K562 (cell line): Measurements from ENCODE around the gene ANKRD12. TPM values are rescaled to one million over a fixed set of nuclear protein-coding genes. Genes with fewer than 3 reads are reported as not detected.

Experiments used
- ATAC-seq: fragments of 200-7000 bp; cut with Tn5 transposase; 3 replicates; pipeline ENCODE4 v1.9.1; 2020; ENCODE audit warnings: moderate library complexity
- BruUV-seq: library from RNA; stranded (reverse); fragments of 400-500 nt; replicated peaks from 2 replicates; lab custom pipeline; 2021; lab: Mats Ljungman, UMichigan
- CTCF ChIA-PET: fragments of 300-600 bp; formaldehyde crosslinking; extraction: SDS; loops from one replicate; lab custom pipeline; 2021; ENCODE audit warnings: low intra/inter-chr PET ratio; lab: Yijun Ruan, JAX
- POLR2A ChIA-PET: fragments of 300-600, 350-650 bp; sonication (Branson Sonifier 250); formaldehyde crosslinking; extraction: SDS; loops from one replicate; lab custom pipeline; 2021; ENCODE audit warnings: antibody characterized with exemption, inconsistent platforms; lab: Yijun Ruan, JAX
- DNase-seq, 4 experiments: peaks; one replicate each; pipeline versions ENCODE4 v3.0.0 to v3.0.0-alpha.2; 2011 to 2018; ENCODE audit warnings: low spot score in 3 of 4, mixed read lengths in 3 of 4; ENCODE audit errors: extremely low read depth in 1 of 4
- FAIRE-seq: peaks from 2 replicates; lab custom pipeline; 2011; peaks lifted over from hg19 to GRCh38; lab: Jason Lieb, UNC
- H2AFZ ChIP-seq: 2 replicates; pipeline ENCODE4 v1.6.0; 2011; ENCODE audit warnings: low read depth, low read length, control low read depth, inconsistent platforms
- H3K27ac ChIP-seq: fragments of 200-600 bp; 3 replicates; pipeline ENCODE4 v1.8.0; 2011; ENCODE audit warnings: low read depth, mild to moderate bottlenecking, control low read depth, inconsistent platforms, low read length, moderate library complexity, mixed read lengths; ENCODE audit errors: extremely low read depth
- H3K27me3 ChIP-seq, 2 experiments: fragments of 300-600 bp in 1 of 2; 2 replicates in 1 of 2; 3 replicates in 1 of 2; pipeline versions ENCODE4 v1.6.0 to v1.8.0; 2011; ENCODE audit warnings: inconsistent platforms in 2 of 2, low read length in 2 of 2, mild to moderate bottlenecking in 1 of 2, mixed read lengths in 1 of 2, moderate library complexity in 1 of 2; ENCODE audit not compliant: control insufficient read depth in 2 of 2, insufficient read depth in 2 of 2
- H3K36me3 ChIP-seq: fragments of 300-600 bp; 3 replicates; pipeline ENCODE4 v1.8.0; 2011; ENCODE audit warnings: mild to moderate bottlenecking, low read length, inconsistent platforms; ENCODE audit not compliant: control insufficient read depth, insufficient read depth
- H3K4me1 ChIP-seq, 2 experiments: fragments of 200-600 bp in 1 of 2; replicated peaks in 1 of 2; 2 replicates in 1 of 2; 3 replicates in 1 of 2; pipeline versions ENCODE4 v1.5.1 to v1.8.0; 2011; ENCODE audit warnings: inconsistent platforms in 2 of 2, low read length in 2 of 2, mild to moderate bottlenecking in 1 of 2, mixed read lengths in 1 of 2, moderate library complexity in 1 of 2; ENCODE audit not compliant: control insufficient read depth in 2 of 2, insufficient read depth in 2 of 2
- H3K4me2 ChIP-seq: 2 replicates; pipeline ENCODE4 v1.6.1; 2011; ENCODE audit warnings: low read length, control low read depth, inconsistent platforms, mixed read lengths; ENCODE audit not compliant: insufficient read depth
- H3K4me3 ChIP-seq: fragments of 200-600 bp; sonication (generic), shearing (Covaris generic); 2 replicates; pipeline ENCODE4 v1.5.1; 2016; ENCODE audit warnings: control low read depth, inconsistent platforms
- H3K79me2 ChIP-seq: fragments of 200-600 bp; 3 replicates; pipeline ENCODE4 v1.8.0; 2011; ENCODE audit warnings: low read length, inconsistent platforms; ENCODE audit not compliant: control insufficient read depth, insufficient read depth
- H3K9ac ChIP-seq, 2 experiments: 2 replicates each; pipeline versions ENCODE4 v1.6.0 to v1.6.1; 2011; ENCODE audit warnings: low read depth in 2 of 2, low read length in 2 of 2, control low read depth in 1 of 2, inconsistent platforms in 1 of 2, mild to moderate bottlenecking in 1 of 2, mixed read lengths in 1 of 2; ENCODE audit not compliant: insufficient read depth in 1 of 2
- H3K9me1 ChIP-seq: one replicate; pipeline ENCODE4 v1.6.0; 2011; ENCODE audit warnings: inconsistent platforms, mild to moderate bottlenecking, low read length, moderate library complexity; ENCODE audit not compliant: control insufficient read depth, insufficient read depth
- H3K9me3 ChIP-seq: replicated peaks from 2 replicates; pipeline ENCODE4 v1.5.1; 2011; ENCODE audit warnings: low read depth, low read length, inconsistent platforms; ENCODE audit not compliant: control insufficient read depth, insufficient read depth
- H4K20me1 ChIP-seq: replicated peaks from 2 replicates; pipeline ENCODE4 v1.6.1; 2011; ENCODE audit warnings: low read length, inconsistent platforms, mixed read lengths; ENCODE audit not compliant: control insufficient read depth, insufficient read depth
- DLX4 ChIP-seq: fragments of 250-450 bp; sonication (Bioruptor Pico); IDR thresholded peaks from 2 replicates; pipeline ENCODE4 v1.6.1; 2021; ENCODE audit warnings: mild to moderate bottlenecking
- GATA2 ChIP-seq: sonication (generic); formaldehyde crosslinking; IDR thresholded peaks from 2 replicates; pipeline ENCODE4 v1.4.0; 2020; ENCODE audit warnings: mild to moderate bottlenecking, missing genetic modification reagents
- HMG20A ChIP-seq: fragments of 450-650 bp; formaldehyde crosslinking; conservative IDR thresholded peaks from 2 replicates; pipeline ENCODE4 v1.4.0; 2020; ENCODE audit warnings: mild to moderate bottlenecking, mixed read lengths
- MAFG ChIP-seq: fragments of 450-650 bp; conservative IDR thresholded peaks from 2 replicates; pipeline ENCODE4 v1.6.1; 2016; ENCODE audit warnings: missing genetic modification characterization, missing compliant biosample characterization
- RFX1 ChIP-seq: fragments of 450-650 bp; IDR thresholded peaks from 2 replicates; pipeline ENCODE4 v1.6.1; 2016; ENCODE audit warnings: mild to moderate bottlenecking, moderate library complexity
- SNIP1 ChIP-seq: fragments of 450-650 bp; IDR thresholded peaks from 2 replicates; pipeline ENCODE4 v1.7.1; 2017; ENCODE audit warnings: low read depth, mild to moderate bottlenecking
- SRSF7 ChIP-seq: fragments of 200-400 bp; formaldehyde crosslinking; optimal IDR thresholded peaks from 2 replicates; pipeline ENCODE3; 2017; ENCODE audit warnings: mild to moderate bottlenecking, low read depth, low read length
- SUPT5H ChIP-seq: fragments of 450-650 bp; IDR thresholded peaks from 2 replicates; pipeline ENCODE4 v1.6.1; 2016
- TCFL5 ChIP-seq: fragments of 250-450 bp; sonication (Bioruptor Pico); conservative IDR thresholded peaks from 2 replicates; pipeline ENCODE4 v1.6.1; 2021; ENCODE audit warnings: mild to moderate bottlenecking, moderate library complexity, matching md5 sums
- TOE1 ChIP-seq, 2 experiments: fragments of 450-650 bp in 1 of 2; sonication (generic) in 1 of 2; formaldehyde crosslinking in 1 of 2; IDR thresholded peaks; 2 replicates each; pipeline versions ENCODE4 v1.7.1 to v1.8.0; 2016 to 2022; ENCODE audit warnings: borderline replicate concordance in 2 of 2, mild to moderate bottlenecking in 2 of 2, antibody characterized with exemption in 1 of 2, inconsistent platforms in 1 of 2, low read depth in 1 of 2, missing genetic modification reagents in 1 of 2, moderate library complexity in 1 of 2
- ZNF12 ChIP-seq: sonication (generic); formaldehyde crosslinking; IDR thresholded peaks from 2 replicates; pipeline ENCODE4 v1.4.0; 2020; ENCODE audit warnings: mild to moderate bottlenecking, missing genetic modification reagents
- ZNF133 ChIP-seq: fragments of 250-450 bp; sonication (Bioruptor Pico); IDR thresholded peaks from 2 replicates; pipeline ENCODE4 v1.4.0; 2020; ENCODE audit warnings: mild to moderate bottlenecking
- ZNF224 ChIP-seq: sonication (generic); formaldehyde crosslinking; IDR thresholded peaks from 2 replicates; pipeline ENCODE4 v1.8.0; 2022; ENCODE audit warnings: mild to moderate bottlenecking, missing genetic modification reagents
- ZNF668 ChIP-seq: fragments of 250-450 bp; sonication (Bioruptor Pico); IDR thresholded peaks from 2 replicates; pipeline ENCODE4 v1.8.0; 2022; ENCODE audit warnings: mild to moderate bottlenecking, inconsistent platforms
- WGBS: fragments of 100-300 bp; shearing (Covaris generic); methylation state at CpG from one replicate; pipeline ENCODE4 v1.1.6; 2016; ENCODE audit warnings: low coverage, mixed read lengths; ENCODE audit not compliant: insufficient coverage; ENCODE audit errors: missing lambda C conversion rate; 5-methylcytosine and 5-hydroxymethylcytosine counted together
- in situ Hi-C: fragments of 300-500 bp; cut with MboI; formaldehyde crosslinking; loops from 4 replicates; pipeline ENCODE4 v1.15.0; 2018; ENCODE audit warnings: inconsistent platforms, mixed read lengths
- intact Hi-C: fragments of 100-400 bp; cut with micrococcal nuclease; formaldehyde crosslinking; loops from 2 replicates; pipeline ENCODE4 v1.14.2; 2022
- polyA plus RNA-seq, 8 experiments: library from polyadenylated mRNA; depleted of rRNA in 4 of 8; stranded (reverse) in 5 of 8; unstranded in 3 of 8; fragments of >200 nt; fragmentation: Nextera tagmentation in 2 of 8; fragmentation: Illumina TruSeq in 1 of 8; extraction: Ambion mirVana in 2 of 8; extraction: Trizol in 1 of 8; gene quantifications; 2 replicates each; pipeline versions ENCODE4 v1.2.1 to v1.2.3, GENCODE V29; 2011 to 2014; ENCODE audit warnings: inconsistent platforms in 1 of 8, missing spikeins in 1 of 8
- total RNA-seq, 7 experiments: library from RNA; depleted of rRNA in 6 of 7; stranded (reverse); fragments of >200 nt in 6 of 7; fragmentation: Illumina TruSeq in 2 of 7; extraction: Trizol in 2 of 7; gene quantifications; 2 replicates each; pipeline versions ENCODE4 v1.2.1 to v1.2.3, GENCODE V29; 2011 to 2021; ENCODE audit warnings: low replicate concordance in 1 of 7

ANKRD12 gene
- total and polyA plus RNA-seq, 9 of the 15 experiments (the other 6 are each of a cell fraction or from before 2014, with no cell fraction given) = 6.6 to 28.2 (median 16.0) TPM

GRCh38 chr18:9160014-9160413 is 23.4 kb downstream of the ANKRD12 start:
- Histone ChIP-seq H2AFZ (no peak overlapping the region), H3K36me3 (no peaks in the 10 kb centered on the region), H4K20me1 (no peaks in the 10 kb centered on the region), H3K9ac (no peak overlapping the region), H3K4me1 (peaks cover 0 to 5% of the 10 kb centered on the region in 2 experiments; a peak in 1 of 5 replicates), H3K27me3 (no peaks in the 10 kb centered on the region), H3K79me2 (peaks cover 85% of the 10 kb centered on the region), H3K27ac (no peak overlapping the region), H3K4me3 (no peak overlapping the region), H3K9me3 (peaks cover 15% of the 10 kb centered on the region), H3K9me1 (no peaks in the 10 kb centered on the region), H3K4me2 (no peak overlapping the region)
- FAIRE-seq (no peak), ATAC-seq (no peak), DNase-seq (no peak)
- BruUV-seq = no TSS peak
- TF ChIP-seq ZNF12 (CRISPR knock-in tag) (no peak), ZNF224 (CRISPR knock-in tag) (no peak), GATA2 (CRISPR knock-in tag) (no peak), TCFL5 (CRISPR knock-in tag) (no peak), HMG20A (no peak), SNIP1 (no peak), DLX4 (no peak), SRSF7 (no peak), TOE1 (IDR thresholded peaks at IDR 0.05; ENCODE audit: borderline replicate concordance) (no peak), TOE1 (CRISPR knock-in tag; IDR thresholded peaks at IDR 0.05; ENCODE audit: borderline replicate concordance, low read depth) (no peak), SUPT5H (no peak), RFX1 (no peak), ZNF133 (CRISPR knock-in tag) (no peak), MAFG (tag) (no peak), ZNF668 (CRISPR knock-in tag) (no peak)
- ChIA-PET CTCF (no interaction called here), POLR2A (interaction anchor here (1.2 to 1.8 kb wide), 4 partner anchors 11 to 32 kb away, joined by 3 to 11 read pairs (median 4); no protein-coding TSS in a partner anchor)
- WGBS = 73% methylated on average over 4 of the region's 4 CpGs
- intact Hi-C loops (no loop called here), in situ Hi-C loops (no loop called here)
